Activated gamma-delta T cell treated with Interleukin-2 at 50 U/mL for 16 hours (primary cell): ENCODE measurements around the gene TREM1.
A peak's percentile ranks its signal among the peaks of the same experiment; 100 is the strongest.
"Not testable (repeated sequence)": the region's sequence is repeated elsewhere in the genome, so short reads cannot be mapped to it uniquely, and the experiment has no call there.

Experiments used
- DNase-seq: peaks from one replicate; pipeline ENCODE4 v3.0.0-alpha.2; 2020

The TREM1 gene

DNA sequence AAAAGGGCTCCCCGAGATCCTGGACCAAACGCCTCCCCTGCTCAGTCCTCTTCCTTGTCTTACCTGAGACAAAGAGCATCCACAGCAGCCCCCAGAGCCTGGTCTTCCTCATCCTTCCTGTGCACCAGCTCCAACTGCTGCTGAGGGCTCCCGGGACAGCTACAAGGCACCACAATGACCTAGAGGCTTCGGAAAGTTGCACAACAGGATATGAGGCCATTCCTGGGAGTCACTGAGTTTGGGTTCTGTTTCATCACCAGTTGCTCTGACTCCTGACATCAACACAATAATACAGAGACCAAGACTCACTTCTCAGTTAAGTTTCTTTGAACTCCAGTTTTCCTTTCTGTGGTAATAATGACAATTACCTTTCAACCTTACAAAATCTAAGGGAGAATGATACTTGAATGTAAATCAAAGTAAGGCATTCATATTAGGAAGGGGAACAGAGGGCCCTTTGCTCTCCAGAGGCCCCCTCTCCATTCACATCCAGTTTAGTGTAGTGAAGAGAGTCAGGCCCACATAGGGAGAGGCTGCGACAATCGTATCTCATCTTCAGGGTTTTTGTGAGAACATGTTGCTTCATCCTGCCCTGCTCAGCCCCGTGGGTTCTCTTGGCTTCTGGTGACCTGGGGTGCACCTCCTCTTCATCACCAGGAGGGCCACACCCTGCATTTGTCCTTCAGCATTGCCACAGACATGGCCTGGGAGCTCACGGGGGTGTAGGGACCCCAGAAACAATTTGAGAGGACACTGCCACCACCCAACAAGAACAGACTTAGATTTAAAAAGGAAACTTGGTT is at the start of gene TREM1:
TREM1 (minus strand) TSS at position 139 of the 803 bp plus-strand sequence; CDS start at position 112, 27 bp downstream.
- DNase-seq: no peak

DNA sequence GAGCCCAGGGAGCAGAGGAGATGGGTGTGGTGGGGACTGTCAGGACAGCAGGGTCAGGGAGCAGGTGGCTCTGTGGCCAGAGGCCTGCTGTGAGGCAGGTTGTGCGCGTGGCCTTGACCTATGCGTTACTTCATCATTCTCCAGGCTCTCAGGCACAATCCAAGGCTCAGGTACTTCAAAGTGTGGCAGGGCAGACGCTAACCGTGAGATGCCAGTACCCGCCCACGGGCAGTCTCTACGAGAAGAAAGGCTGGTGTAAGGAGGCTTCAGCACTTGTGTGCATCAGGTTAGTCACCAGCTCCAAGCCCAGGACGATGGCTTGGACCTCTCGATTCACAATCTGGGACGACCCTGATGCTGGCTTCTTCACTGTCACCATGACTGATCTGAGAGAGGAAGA is 49.5 kb upstream of the TREM1 start:
- no peak for DNase-seq

GRCh38 chr6:41335296-41335695 is 48.8 kb upstream of the TREM1 start, which contains the start of gene NCR2:
Gene NCR2, plus strand, starts transcription at chr6:41335608. Its CDS starts 269 bp downstream, at chr6:41335877.
- no peak for DNase-seq

DNA sequence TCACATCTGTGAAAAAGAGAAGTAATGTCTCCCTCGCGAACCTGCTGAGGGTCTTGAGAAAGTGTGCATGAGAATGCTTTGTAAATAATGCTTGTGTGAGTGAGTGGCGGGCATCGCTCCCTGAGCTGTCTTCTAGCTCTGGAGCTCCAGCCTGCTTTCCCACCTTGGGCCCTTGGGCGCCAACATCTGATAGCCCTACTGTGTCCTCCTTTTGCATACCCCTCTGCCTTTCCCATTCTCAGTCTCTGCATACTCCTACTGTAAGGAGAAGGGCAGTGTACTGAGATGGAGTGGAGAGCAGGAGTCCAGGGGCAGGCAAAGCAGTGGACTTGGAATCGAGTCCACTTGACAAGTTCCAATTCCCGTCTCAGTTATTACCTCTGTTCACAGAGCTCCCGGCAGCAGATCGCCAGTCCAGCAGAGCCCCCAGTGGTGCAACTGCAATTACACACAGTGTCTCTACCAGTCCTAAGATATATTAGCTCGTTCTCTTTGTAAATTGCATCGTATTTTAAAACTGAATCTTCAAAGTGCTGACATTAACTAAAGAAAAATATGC is 48.1 kb upstream of the TREM1 start:
- DNase-seq: no peak

- no peak for DNase-seq
These were observed 46.6 kb upstream of the TREM1 start for GRCh38 chr6:41332842-41333736.

- no peak for DNase-seq
These were observed 45.8 kb upstream of the TREM1 start for GRCh38 chr6:41332241-41332640.

- no peak for DNase-seq
These were observed 45.1 kb upstream of the TREM1 start for GRCh38 chr6:41331401-41332150.

GRCh38 chr6:41327177-41327576 is 40.7 kb upstream of the TREM1 start:
- no peak for DNase-seq

- no peak for DNase-seq
These were observed 39.6 kb upstream of the TREM1 start for GRCh38 chr6:41326092-41326491.

- DNase-seq: no peak
These were observed 39.1 kb upstream of the TREM1 start for GRCh38 chr6:41325446-41326066.

GRCh38 chr6:41321183-41321582 is 34.7 kb upstream of the TREM1 start:
- no peak for DNase-seq

DNA sequence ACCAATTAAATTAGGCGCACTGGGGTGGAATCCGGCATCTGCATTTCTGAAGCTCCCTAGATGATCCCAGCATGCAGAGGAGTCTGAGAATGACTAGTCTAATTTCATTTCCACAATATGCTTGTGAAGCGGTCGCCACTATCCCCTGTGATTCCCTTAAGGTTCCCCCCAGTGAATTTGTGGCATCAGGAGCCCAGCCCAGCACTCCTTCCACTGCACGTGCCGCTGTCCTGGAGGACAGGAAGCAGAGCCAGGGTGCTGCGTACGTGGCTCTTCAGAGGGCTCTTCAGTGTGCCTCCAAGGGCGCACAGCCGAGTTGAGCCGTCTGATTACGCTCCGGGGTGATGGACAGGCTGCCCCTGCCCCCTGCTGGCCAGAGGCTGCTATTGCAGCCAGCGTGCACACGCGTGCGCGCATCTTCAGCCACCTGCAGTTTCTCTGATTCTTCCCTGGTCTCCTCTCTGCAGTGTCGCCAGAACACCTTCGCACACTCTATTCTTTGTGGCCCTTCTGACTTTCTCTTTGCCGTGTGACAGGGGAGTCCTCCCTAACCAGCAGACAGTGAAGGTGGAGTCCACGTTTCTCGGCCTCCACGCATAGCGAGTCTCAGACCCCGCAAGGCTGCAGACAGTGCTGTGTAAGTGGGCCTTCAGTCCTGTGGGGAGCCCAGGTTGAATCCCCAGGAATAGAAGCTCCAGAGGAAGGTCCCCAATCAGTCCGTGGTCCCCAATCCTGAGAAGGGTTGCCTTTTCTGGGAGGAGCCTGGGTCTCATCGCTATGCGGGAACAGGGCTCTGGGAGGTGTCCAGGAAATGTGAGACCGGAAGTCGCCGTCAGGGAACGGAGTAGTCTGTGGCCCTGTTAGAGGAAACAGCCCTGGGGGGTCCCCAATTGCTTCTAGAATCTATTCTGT is 32.4 kb upstream of the TREM1 start:
- peak; percentile 80 for DNase-seq

DNA sequence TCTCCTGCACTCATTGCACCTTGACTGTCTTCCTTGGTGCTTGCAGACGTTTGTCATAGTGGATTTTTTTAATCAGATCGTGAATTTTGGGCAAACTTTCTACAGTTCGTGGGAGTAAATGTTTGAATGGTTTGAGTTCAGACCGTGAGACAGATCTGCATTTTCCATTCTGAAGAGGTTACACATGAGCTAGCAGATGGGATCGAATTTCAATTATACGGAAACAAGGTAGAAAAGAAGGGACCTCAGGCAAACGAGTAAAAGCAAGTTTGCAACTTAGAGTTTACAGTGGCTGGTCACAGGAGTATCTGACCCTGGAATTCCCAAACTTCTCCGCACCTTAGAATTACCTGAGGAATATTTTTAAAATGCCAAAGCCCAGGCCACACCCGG is 31.8 kb upstream of the TREM1 start:
- no peak for DNase-seq

DNA sequence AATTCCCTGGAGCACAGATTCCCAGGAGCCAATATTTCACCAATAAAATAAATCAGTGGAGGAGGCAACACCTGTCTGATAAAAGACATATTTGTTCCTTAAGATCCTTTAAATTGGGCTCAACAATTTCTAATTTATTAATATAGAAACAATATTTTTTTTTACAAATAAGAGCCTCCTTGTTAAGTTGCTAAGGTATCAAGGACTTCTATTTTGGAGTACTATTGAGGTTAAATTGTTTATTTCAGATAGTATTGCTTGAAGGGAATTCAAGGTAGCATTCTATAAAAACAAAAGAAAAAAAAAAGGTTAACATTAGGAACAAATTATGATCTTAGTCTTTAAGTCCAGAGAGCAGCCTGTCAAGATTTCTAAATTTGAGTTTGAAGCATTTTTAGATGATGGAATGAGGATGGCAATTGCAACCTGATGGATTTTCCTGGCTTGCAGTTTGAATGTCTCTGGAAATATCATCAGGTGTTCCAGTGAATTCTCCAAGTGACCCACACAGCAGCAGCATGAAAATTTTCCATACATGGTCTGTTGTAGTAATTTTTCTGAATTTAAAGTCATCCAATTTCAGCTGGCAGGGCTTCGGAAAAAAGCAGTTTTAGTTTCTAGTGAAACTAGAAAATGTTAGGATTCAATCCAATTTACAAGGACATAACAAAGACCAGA is 29.6 kb upstream of the TREM1 start:
- no peak for DNase-seq

- no peak for DNase-seq
These were observed 28.7 kb upstream of the TREM1 start for GRCh38 chr6:41315203-41315602.

DNA sequence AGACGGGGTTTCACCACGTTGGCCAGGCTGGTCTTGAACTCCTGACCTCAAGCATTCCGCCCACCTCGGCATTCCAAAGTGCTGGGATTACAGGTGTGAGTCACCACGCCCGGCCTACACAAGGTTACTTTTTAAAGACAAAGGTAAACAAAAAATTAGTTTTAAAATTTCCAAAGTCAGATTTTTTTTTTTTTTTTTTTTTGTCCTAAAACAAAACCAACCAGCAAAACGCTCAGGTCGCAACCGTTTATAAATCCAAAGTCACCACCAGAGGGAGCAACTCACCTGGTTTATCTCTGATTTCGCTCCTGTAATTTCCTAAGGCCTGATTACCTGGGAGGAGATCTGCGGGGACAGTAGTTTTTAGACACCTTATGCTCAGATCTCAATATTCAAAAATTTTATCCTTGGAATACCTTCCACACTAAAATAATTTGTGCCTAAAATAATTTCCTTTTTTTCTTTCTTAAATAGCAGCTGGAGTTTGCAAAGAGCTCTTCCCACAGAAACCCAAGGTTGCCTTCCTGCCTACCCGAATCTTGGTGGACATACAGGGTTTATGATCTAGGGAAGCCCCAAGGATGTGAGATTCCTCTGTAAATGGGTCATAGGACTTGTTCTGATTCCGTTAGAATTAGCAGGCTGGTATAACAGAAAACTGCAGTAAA is 19.8 kb upstream of the TREM1 start:
- DNase-seq: peak; percentile 41

DNA sequence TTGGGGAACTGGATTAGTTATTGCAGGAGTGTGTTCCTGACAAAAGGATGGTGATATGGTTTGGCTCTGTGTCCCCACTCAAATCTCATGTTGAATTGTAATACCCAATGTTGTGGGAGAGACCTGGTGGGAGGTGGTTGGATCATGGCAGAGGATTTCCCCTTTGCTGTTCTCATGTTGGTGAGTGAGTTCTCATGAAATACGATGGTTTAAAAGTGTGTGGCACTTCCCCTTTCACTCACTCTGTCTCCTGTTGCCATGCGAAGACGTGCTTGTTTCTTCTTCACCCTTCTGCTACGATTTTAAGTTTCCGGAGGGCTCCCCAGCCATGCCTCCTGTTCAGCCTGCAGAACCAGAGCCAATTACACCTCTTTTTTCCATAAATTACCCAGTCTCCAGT is 16.2 kb upstream of the TREM1 start:
- DNase-seq: no peak

GRCh38 chr6:41298785-41299502 is 12.5 kb upstream of the TREM1 start:
- DNase-seq: no peak

DNA sequence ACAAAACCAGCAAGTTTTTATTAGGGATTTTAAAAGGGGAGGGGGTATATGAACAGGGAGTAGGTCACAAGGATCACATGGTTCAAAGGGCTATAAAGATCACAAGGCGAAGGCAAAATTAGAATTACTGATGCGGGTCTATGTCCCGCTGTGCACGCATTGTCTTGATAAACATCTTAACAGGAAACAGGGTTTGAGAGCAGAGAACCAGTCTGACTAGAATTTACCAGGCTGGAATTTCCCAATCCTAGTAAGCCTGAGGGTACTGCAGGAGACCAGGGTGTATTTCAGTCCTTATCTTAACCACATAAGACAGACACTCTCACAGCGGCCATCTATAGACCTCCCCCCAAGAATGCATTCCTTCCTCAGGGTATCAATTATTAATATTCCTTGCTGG is 10.8 kb upstream of the TREM1 start:
- not testable (repeated sequence) for DNase-seq
